ENCODE results near the gene BRD3OS. TPM values are rescaled to one million over a fixed set of nuclear protein-coding genes. Genes with fewer than 3 reads are reported as not detected.

Gene BRD3OS
- total and polyA plus RNA-seq, 2 of the 13 experiments (the other 11 are each of a cell fraction or from before 2014, with no cell fraction given) = 4.9 to 5.7 TPM

DNA sequence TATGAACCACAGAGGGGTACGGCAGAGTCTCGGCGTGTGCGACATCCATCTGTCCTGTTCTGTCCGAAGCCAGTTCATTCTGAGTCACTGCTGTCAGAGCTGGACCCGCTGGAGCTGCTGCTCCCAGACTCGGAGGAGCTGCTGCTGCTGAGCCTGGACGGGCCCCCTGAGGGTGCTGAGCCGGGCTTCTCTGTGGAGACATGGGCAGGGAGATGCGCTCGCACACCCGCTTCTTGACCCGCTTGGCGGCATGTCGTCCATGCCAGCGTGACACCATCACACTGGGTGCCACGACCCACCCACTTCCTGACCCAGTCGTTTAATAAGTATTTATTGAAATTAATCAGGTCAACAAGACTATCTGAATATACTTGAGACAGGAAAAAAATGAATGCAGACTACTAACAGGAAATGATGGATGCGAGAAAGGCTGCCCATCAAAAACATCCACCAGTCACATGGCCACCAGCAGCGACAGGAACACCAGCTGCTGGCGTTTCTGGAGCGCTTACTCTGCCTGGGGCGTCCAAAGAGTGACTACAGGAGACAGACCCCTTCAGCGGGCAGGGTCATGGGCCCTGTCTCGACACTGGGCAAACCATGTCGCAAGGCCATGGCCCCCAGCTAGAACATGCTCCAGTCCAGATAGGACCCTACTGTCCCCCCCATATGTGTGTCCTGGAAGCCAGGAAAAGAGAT lies 8.4 kb downstream of the BRD3OS start (continued):
- TF ChIP-seq, protein P1, sequence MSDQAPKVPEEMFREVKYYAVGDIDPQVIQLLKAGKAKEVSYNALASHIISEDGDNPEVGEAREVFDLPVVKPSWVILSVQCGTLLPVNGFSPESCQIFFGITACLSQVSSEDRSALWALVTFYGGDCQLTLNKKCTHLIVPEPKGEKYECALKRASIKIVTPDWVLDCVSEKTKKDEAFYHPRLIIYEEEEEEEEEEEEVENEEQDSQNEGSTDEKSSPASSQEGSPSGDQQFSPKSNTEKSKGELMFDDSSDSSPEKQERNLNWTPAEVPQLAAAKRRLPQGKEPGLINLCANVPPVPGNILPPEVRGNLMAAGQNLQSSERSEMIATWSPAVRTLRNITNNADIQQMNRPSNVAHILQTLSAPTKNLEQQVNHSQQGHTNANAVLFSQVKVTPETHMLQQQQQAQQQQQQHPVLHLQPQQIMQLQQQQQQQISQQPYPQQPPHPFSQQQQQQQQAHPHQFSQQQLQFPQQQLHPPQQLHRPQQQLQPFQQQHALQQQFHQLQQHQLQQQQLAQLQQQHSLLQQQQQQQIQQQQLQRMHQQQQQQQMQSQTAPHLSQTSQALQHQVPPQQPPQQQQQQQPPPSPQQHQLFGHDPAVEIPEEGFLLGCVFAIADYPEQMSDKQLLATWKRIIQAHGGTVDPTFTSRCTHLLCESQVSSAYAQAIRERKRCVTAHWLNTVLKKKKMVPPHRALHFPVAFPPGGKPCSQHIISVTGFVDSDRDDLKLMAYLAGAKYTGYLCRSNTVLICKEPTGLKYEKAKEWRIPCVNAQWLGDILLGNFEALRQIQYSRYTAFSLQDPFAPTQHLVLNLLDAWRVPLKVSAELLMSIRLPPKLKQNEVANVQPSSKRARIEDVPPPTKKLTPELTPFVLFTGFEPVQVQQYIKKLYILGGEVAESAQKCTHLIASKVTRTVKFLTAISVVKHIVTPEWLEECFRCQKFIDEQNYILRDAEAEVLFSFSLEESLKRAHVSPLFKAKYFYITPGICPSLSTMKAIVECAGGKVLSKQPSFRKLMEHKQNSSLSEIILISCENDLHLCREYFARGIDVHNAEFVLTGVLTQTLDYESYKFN (CRISPR knock-in tag; conservative IDR thresholded peaks at IDR 0.05) = no peak
- no peak for TF ChIP-seq HNRNPL (IDR thresholded peaks at IDR 0.05; ENCODE audit: low read depth, low read length)
- TF ChIP-seq ZNF674 (CRISPR knock-in tag; IDR thresholded peaks at IDR 0.05; ENCODE audit: low read depth) = no peak
- no peak for TF ChIP-seq ZNF501 (CRISPR knock-in tag; IDR thresholded peaks at IDR 0.05)
- no peak for TF ChIP-seq ZFP36L1 (CRISPR knock-in tag; IDR thresholded peaks at IDR 0.05)
- TF ChIP-seq ZNF264 (CRISPR knock-in tag; IDR thresholded peaks at IDR 0.05) = no peak
- TF ChIP-seq RBM22 (optimal IDR thresholded peaks at IDR 0.05; ENCODE audit: low read length) = no peak
- TF ChIP-seq, protein P2, sequence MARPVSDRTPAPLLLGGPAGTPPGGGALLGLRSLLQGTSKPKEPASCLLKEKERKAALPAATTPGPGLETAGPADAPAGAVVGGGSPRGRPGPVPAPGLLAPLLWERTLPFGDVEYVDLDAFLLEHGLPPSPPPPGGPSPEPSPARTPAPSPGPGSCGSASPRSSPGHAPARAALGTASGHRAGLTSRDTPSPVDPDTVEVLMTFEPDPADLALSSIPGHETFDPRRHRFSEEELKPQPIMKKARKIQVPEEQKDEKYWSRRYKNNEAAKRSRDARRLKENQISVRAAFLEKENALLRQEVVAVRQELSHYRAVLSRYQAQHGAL (CRISPR knock-in tag; IDR thresholded peaks at IDR 0.05; ENCODE audit: not compliant biosample characterization) = no peak
